Measurements from ENCODE around the gene COL15A1. TPM values are rescaled to one million over a fixed set of nuclear protein-coding genes. Genes with fewer than 3 reads are reported as not detected.

COL15A1 gene
- total RNA-seq, 1 experiment from 2014 or later: not detected

GRCh38 chr9:99006979-99007378, 63.3 kb downstream of the COL15A1 start:
- Histone ChIP-seq H2BK12ac (ENCODE audit: insufficient read length, low read depth, low read length) (no peak overlapping the region), H3K9ac (ENCODE audit: extremely low read depth, insufficient read length, low read length) (no peak overlapping the region), H2BK5ac (ENCODE audit: insufficient read length, low read length) (no peak overlapping the region), H3K79me1 (ENCODE audit: insufficient read depth, low read depth, low read length, poor library complexity, severe bottlenecking) (no peaks in the 10 kb centered on the region), H4K91ac (ENCODE audit: insufficient read length, low read depth, low read length) (no peak overlapping the region), H3K4me1 (ENCODE audit: insufficient read depth, low read length) (no peaks in the 10 kb centered on the region), H3K23ac (ENCODE audit: insufficient read length, low read depth, low read length) (no peak overlapping the region), H2AK5ac (ENCODE audit: insufficient read length, low read length) (no peak overlapping the region), H3K56ac (ENCODE audit: insufficient read length, low read depth, low read length) (no peak overlapping the region), H2BK15ac (ENCODE audit: low read depth, low read length) (no peak overlapping the region), H3K4ac (ENCODE audit: low read depth, low read length) (no peak overlapping the region), H4K20me1 (ENCODE audit: control insufficient read depth, insufficient read depth, insufficient read length) (no peaks in the 10 kb centered on the region), H4K5ac (ENCODE audit: insufficient read length, low read depth, low read length) (no peak overlapping the region), H3K23me2 (ENCODE audit: insufficient read length, low read depth, low read length, poor library complexity, severe bottlenecking) (no peaks in the 10 kb centered on the region), H3K9me3 (ENCODE audit: control insufficient read depth, low read depth, low read length) (peaks cover 8% of the 10 kb centered on the region), H3K4me2 (ENCODE audit: insufficient read depth, insufficient read length, low read length) (no peak overlapping the region), H2AFZ (ENCODE audit: low read length) (no peak overlapping the region), H2BK120ac (ENCODE audit: low read depth, low read length, poor library complexity, severe bottlenecking) (no peak overlapping the region), H3K27ac (ENCODE audit: insufficient read length, low read depth, low read length) (no peak overlapping the region), H3K14ac (ENCODE audit: insufficient read depth, low read length) (no peak overlapping the region), H2BK20ac (ENCODE audit: low read depth, low read length, poor library complexity, severe bottlenecking) (no peak overlapping the region), H3K79me2 (ENCODE audit: insufficient read depth, low read length) (no peaks in the 10 kb centered on the region), H3K18ac (ENCODE audit: insufficient read length, low read depth, low read length) (no peak overlapping the region), H4K8ac (replicated peaks; ENCODE audit: insufficient read length, low read depth, low read length) (no peak overlapping the region), H3T11ph (ENCODE audit: low read length) (no peak overlapping the region), H3K27me3 (ENCODE audit: insufficient read depth, low read length) (no peaks in the 10 kb centered on the region)
- H3K27me3 Mint-ChIP-seq (ENCODE audit: low read depth): peaks cover 1% of the 10 kb centered on the region
- H3K36me3 Mint-ChIP-seq (ENCODE audit: insufficient read depth in 1 of 3, low read depth in 3 of 3): peaks cover 4 to 14% (median 6%) of the 10 kb centered on the region in 3 experiments; a peak in 6 of 7 replicates
- no peak for TF ChIP-seq CTCF (conservative IDR thresholded peaks at IDR 0.05)
- H3K4me1 Mint-ChIP-seq: peaks cover 5 to 6% of the 10 kb centered on the region in 2 experiments; a peak in 3 of 4 replicates
- H3K27ac Mint-ChIP-seq: no peak overlapping the region; a peak in 1 of 7 replicates
- H3K9me3 Mint-ChIP-seq: peaks cover 35 to 42% of the 10 kb centered on the region in 2 experiments
- H3K4me3 Mint-ChIP-seq: no peak overlapping the region
- DNase-seq: no peak
- WGBS (ENCODE audit: extremely low coverage, insufficient read length, low lambda C conversion rate): no CpG with 5 or more reads among the region's 2 CpGs
